SK-N-MC (cell line): Measurements from ENCODE around the gene RNF225.
A peak's percentile ranks its signal among the peaks of the same experiment; 100 is the strongest.
"Not testable (repeated sequence)": the region's sequence is repeated elsewhere in the genome, so short reads cannot be mapped to it uniquely, and the experiment has no call there.

ENCODE experiments used
- DNase-seq: peaks from one replicate; pipeline ENCODE4 v3.0.0-alpha.2; 2011; ENCODE audit warnings: low read depth, low spot score
- H3K27ac ChIP-seq: fragments of 200-600 bp; sonication (generic); 2 replicates; pipeline ENCODE4 v1.5.1; 2016; ENCODE audit warnings: mixed run types
- H3K36me3 ChIP-seq: fragments of 200-600 bp; sonication (generic); 2 replicates; pipeline ENCODE4 v1.6.1; 2017; ENCODE audit warnings: antibody characterized with exemption, low read length, mixed read lengths; ENCODE audit not compliant: insufficient read depth
- H3K4me3 ChIP-seq: fragments of 200-600 bp; sonication (generic); 2 replicates; pipeline ENCODE4 v1.5.1; 2016
- H3K9ac ChIP-seq: fragments of 200-600 bp; sonication (generic); 2 replicates; pipeline ENCODE4 v1.8.0; 2017; ENCODE audit warnings: mixed run types, mixed read lengths; ENCODE audit not compliant: insufficient read length
- H3K9me3 ChIP-seq: fragments of 200-600 bp; sonication (generic); 2 replicates; pipeline ENCODE4 v1.6.1; 2017; ENCODE audit warnings: low read depth, mild to moderate bottlenecking, antibody characterized with exemption, low read length, moderate library complexity, mixed read lengths
- EZH2 ChIP-seq: fragments of 200-600 bp; sonication (generic); IDR thresholded peaks from one replicate; pipeline ENCODE4 v1.6.1; 2017; ENCODE audit warnings: antibody characterized with exemption
- FOXP2 ChIP-seq: optimal IDR thresholded peaks from 2 replicates; pipeline ENCODE3; 2011; ENCODE audit warnings: mild to moderate bottlenecking, moderate library complexity; ENCODE audit not compliant: insufficient read depth; ENCODE audit errors: extremely low read length, control extremely low read depth
- POLR2AphosphoS5 ChIP-seq: IDR thresholded peaks from 2 replicates; pipeline ENCODE4 v1.6.1; 2012; ENCODE audit warnings: mild to moderate bottlenecking, low read depth, low read length, borderline replicate concordance

The RNF225 gene

GRCh38 chr19:58372311-58373133 lies 22.9 kb upstream of the RNF225 start:
- DNase-seq, result no peak
- no peak overlapping the region for H3K4me3 ChIP-seq
- TF ChIP-seq POLR2AphosphoS5 (no peak), EZH2 (no peak), FOXP2 (no peak)
- no peak overlapping the region for H3K9ac ChIP-seq
- H3K9me3 ChIP-seq, result no peaks in the 10 kb centered on the region
- no peak overlapping the region for H3K27ac ChIP-seq
- H3K36me3 ChIP-seq, result no peaks in the 10 kb centered on the region

- Histone ChIP-seq H3K36me3 (no peaks in the 10 kb centered on the region), H3K4me3 (no peak overlapping the region), H3K27ac (no peak overlapping the region), H3K9ac (no peak overlapping the region), H3K9me3 (no peaks in the 10 kb centered on the region)
- TF ChIP-seq EZH2, result no peak
- TF ChIP-seq POLR2AphosphoS5, result no peak
- no peak for TF ChIP-seq FOXP2
- no peak for DNase-seq
Measured at GRCh38 chr19:58374200-58374599, 21.3 kb upstream of the RNF225 start.

DNA sequence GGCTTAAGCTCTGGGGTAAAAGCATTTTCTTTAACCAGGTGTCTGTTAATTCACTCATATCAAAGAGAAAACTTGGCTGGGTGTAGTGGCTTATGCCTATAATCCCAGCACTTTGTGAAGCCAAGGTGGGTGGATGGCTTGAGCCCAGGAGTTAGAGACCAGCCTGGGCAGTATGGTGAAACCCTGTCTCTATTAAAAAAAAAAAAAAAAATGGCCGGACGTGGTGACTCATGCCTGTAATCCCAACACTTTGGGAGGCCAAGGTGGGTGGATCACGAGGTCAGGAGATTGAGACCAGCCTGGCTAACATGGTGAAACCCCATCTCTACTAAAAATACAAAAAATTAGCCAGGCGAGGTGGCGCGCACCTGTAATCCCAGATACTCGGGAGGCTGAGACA lies 18.7 kb upstream of the RNF225 start:
- not testable (repeated sequence) for DNase-seq, H3K27ac ChIP-seq, H3K36me3 ChIP-seq, H3K9ac ChIP-seq, H3K9me3 ChIP-seq, H3K4me3 ChIP-seq

DNA sequence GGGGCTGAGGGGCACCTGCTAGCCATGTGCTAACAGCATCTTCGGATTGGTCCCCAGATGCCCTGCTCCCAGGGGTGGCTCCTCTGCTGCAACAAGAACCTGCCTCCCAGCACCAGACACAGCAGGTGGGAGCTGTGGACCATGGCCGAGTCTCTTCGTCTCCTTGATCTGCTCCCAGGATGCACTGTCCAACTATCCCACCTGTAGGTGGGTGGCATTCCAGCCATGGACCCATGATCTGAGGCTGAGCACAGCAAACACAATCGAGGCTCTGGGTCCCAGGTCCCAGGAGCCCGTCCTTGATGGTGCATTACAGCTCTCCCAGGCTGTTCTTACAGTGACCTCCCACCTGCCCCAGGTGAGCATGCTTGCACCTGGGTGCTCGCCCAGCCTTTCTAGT lies 16.2 kb upstream of the RNF225 start:
- TF ChIP-seq FOXP2 (no peak), EZH2 (no peak), POLR2AphosphoS5 (no peak)
- Histone ChIP-seq H3K4me3 (no peak overlapping the region), H3K9ac (no peak overlapping the region)

DNA sequence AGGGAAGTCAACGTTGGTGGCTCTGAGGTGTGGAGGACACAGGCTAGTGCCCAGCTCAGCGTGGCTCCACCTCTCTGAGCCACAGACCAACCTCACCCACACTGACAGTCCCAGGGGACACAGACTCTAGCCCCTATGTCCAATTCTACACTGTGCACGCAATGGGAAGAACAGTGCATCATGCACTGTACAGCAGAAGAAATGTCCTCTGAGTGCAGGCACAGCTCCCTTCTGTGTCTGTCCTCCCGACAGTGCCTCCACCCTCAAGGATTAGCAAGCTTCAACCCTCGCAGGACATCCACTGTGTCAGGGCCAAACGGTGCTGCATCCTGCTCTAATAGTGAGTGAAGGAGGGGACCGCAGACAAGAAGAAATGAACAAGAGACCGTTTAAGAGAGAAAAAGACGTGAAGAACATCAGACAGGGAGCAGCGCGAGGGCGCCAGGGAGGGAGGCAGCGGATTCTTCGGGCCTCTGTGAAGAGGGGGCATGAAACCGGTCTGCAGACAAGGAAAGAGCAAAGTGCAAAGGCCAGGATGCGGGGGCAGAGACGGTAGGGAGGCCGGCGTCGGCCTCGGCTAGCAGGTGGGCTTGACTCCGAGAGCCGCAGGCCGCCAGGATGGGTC lies 15.3 kb upstream of the RNF225 start:
- TF ChIP-seq EZH2 (no peak), FOXP2 (no peak), POLR2AphosphoS5 (no peak)
- no peaks in the 10 kb centered on the region for H3K9me3 ChIP-seq
- peak overlapping the region; percentile 83 for H3K9ac ChIP-seq
- no peak for DNase-seq
- peak overlapping the region; percentile 82 for H3K4me3 ChIP-seq
- peak overlapping the region; percentile 70; the same call in 1 of the 2 replicates for H3K27ac ChIP-seq
- H3K36me3 ChIP-seq, result no peaks in the 10 kb centered on the region

More for the DNA sequence above, 16.2 kb upstream of the RNF225 start:
- Histone ChIP-seq H3K27ac (no peak overlapping the region), H3K9me3 (no peaks in the 10 kb centered on the region), H3K36me3 (no peaks in the 10 kb centered on the region)
- DNase-seq, result no peak

GRCh38 chr19:58380662-58381459 lies 14.6 kb upstream of the RNF225 start, which contains the start of gene ZNF837:
TSS of gene ZNF837 (minus strand) at chr19:58381030. CDS start at chr19:58369332, 11,698 bp downstream.
- peak within 1 kb of the TSS; percentile 70 for H3K27ac ChIP-seq
- TF ChIP-seq EZH2 (no peak), POLR2AphosphoS5 (peak; percentile 63; the same call in 1 of the 2 replicates), FOXP2 (peak; percentile 88)
- H3K36me3 ChIP-seq, result no peaks in the 10 kb centered on the region
- H3K9me3 ChIP-seq, result no peaks in the 10 kb centered on the region
- peak within 1 kb of the TSS; percentile 82 for H3K4me3 ChIP-seq
- peak within 1 kb of the TSS; percentile 83 for H3K9ac ChIP-seq
- peak; percentile 99 for DNase-seq

DNA sequence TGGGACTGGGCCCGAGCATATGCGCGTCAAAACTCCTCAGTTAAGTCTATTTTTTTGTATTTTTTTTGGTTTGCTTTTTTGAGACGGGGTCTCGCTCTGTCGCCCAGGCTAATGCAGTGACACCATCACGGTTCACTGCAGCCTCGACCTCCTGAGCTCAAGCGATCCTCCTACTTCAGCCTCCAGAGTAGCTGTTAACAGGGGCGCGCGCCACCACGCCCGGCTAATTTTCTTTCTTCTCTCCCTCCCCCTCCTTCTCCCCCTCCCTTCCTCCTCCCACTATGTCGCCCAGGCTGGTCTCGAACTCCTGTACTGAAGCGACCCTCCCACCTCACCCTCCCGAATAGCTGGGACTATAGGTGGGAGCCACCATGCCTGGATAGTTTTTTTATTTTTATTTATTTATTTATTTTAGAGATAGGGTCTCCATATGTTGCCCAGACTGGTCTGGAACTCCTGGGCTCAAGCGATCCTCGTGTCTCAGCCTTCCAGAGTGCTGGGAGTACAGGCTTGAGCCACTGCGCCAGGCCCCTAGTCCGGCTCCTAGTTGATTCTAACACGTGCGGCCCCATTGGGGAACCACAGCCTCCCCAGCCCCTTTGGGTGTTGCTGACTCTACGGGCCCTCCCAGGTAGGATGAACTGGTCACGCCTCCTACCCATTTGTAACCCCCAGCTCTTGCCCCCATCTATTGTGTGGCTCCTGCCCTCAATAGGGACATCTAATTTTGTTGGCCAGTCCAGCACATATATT lies 13.8 kb upstream of the RNF225 start:
- DNase-seq, result no peak
- H3K36me3 ChIP-seq, result no peaks in the 10 kb centered on the region
- no peak overlapping the region for H3K27ac ChIP-seq
- H3K4me3 ChIP-seq, result peak overlapping the region; percentile 82
- peak overlapping the region; percentile 74 for H3K9ac ChIP-seq
- TF ChIP-seq POLR2AphosphoS5, result no peak
- TF ChIP-seq FOXP2, result no peak
- H3K9me3 ChIP-seq, result no peaks in the 10 kb centered on the region

DNA sequence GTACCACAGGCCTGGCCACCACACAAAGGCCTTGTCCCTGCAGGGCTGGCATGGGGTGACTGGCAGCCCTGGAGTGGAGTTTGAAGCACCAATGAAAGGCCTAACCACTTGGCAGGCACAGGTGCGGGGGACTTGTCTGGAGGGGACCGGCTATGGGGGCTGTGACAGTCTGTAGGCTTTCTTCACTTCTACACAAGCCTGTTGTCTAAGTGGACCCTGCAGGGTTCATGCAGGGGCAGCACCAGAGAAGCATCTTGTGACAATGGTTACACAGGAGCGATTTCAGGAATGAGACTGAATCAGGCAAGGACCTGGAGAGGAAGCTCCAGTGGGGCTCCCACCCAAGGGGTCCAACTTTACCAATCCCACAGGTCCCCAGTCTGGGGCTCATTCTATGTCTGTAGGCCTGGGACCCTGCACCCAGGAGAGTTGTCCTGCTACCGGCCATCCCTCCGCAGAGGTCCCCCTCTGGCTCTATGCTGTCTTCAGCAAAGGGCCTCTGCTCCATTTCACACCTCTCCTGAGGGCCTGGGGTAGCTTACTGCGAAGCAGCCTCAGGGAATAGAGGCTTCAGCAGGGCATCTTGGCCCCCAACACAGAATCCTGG lies 12.4 kb upstream of the RNF225 start:
- H3K27ac ChIP-seq, result no peak overlapping the region
- TF ChIP-seq EZH2, result no peak

More for the DNA sequence above, 12.4 kb upstream of the RNF225 start:
- no peaks in the 10 kb centered on the region for H3K9me3 ChIP-seq
- H3K9ac ChIP-seq, result no peak overlapping the region
- no peak overlapping the region for H3K4me3 ChIP-seq
- DNase-seq, result no peak
- peaks cover 4% of the 10 kb centered on the region for H3K36me3 ChIP-seq
